Activated T-helper 9 cell treated with anti-CD3 and anti-CD28 coated beads, Interleukin-2, amount 50 U/mL, for 16 hours (primary cell): ENCODE data around the gene TRIM21.
"Not testable (repeated sequence)": the region's sequence is repeated elsewhere in the genome, so short reads cannot be mapped to it uniquely, and the experiment has no call there.

Experiments used
- DNase-seq: peaks from one replicate; pipeline ENCODE4 v3.0.0-alpha.2; 2020; ENCODE audit warnings: low read depth

Gene TRIM21

GRCh38 chr11:4393209-4393857 is at the start of gene TRIM21:
TSS of gene TRIM21 (minus strand) at chr11:4393702. CDS start at chr11:4390409, 3,293 bp downstream.
- peak; percentile 73 for DNase-seq

GRCh38 chr11:4441515-4441914 is 48.0 kb upstream of the TRIM21 start:
- no peak for DNase-seq

- DNase-seq: no peak
These were observed 42.9 kb upstream of the TRIM21 start for GRCh38 chr11:4436411-4436810.

GRCh38 chr11:4433856-4434255 is 40.4 kb upstream of the TRIM21 start:
- no peak for DNase-seq

GRCh38 chr11:4430051-4430450 is 36.5 kb upstream of the TRIM21 start:
- DNase-seq: no peak

GRCh38 chr11:4418403-4418802 is 24.9 kb upstream of the TRIM21 start:
- DNase-seq: no peak

- no peak for DNase-seq
These were observed 23.3 kb upstream of the TRIM21 start for GRCh38 chr11:4416816-4417215.

GRCh38 chr11:4416306-4416705 is 22.8 kb upstream of the TRIM21 start:
- DNase-seq: no peak

GRCh38 chr11:4406206-4406605 is 12.7 kb upstream of the TRIM21 start:
- DNase-seq: not testable (repeated sequence)

- no peak for DNase-seq
These were observed 339 bp upstream of the TRIM21 start for GRCh38 chr11:4393858-4394223.

GRCh38 chr11:4388221-4388620 is 5.3 kb downstream of the TRIM21 start:
- DNase-seq: no peak

- no peak for DNase-seq
These were observed 7.3 kb downstream of the TRIM21 start for GRCh38 chr11:4385978-4386740.

GRCh38 chr11:4381901-4382300 is 11.6 kb downstream of the TRIM21 start:
- no peak for DNase-seq

- DNase-seq: no peak
These were observed 17.9 kb downstream of the TRIM21 start for GRCh38 chr11:4375431-4376140.

- DNase-seq: no peak
These were observed 23.3 kb downstream of the TRIM21 start for GRCh38 chr11:4370166-4370565.

GRCh38 chr11:4368286-4368685 is 25.2 kb downstream of the TRIM21 start, which contains the start of gene OR52B4:
TSS of gene OR52B4 (minus strand) at chr11:4368386. CDS start at chr11:4368295, 91 bp downstream.
- no peak for DNase-seq

- not testable (repeated sequence) for DNase-seq
These were observed 45.4 kb downstream of the TRIM21 start for GRCh38 chr11:4348142-4348541.

GRCh38 chr11:4345366-4345765 is 48.1 kb downstream of the TRIM21 start:
- DNase-seq: not testable (repeated sequence)
